Liver (tissue), 9 donors: ENCODE results near the gene CTNNAL1. TPM values are rescaled to one million over a fixed set of nuclear protein-coding genes. Genes with fewer than 3 reads are reported as not detected.

Experiments
- DNase-seq: peaks from one replicate; pipeline ENCODE4 v3.0.0-alpha.2; 2017; ENCODE audit warnings: low spot score
- H3K27ac ChIP-seq, 2 donors: one replicate each; pipeline ENCODE4 v1.7.0; 2013; ENCODE audit warnings: inconsistent platforms in 2 of 2, low read length in 2 of 2, control low read depth in 1 of 2, low read depth in 1 of 2, mild to moderate bottlenecking in 1 of 2
- H3K27me3 ChIP-seq, 4 donors: one replicate each; pipeline versions ENCODE4 v1.6.1 to v1.7.0; 2013; ENCODE audit warnings: low read length in 3 of 4, inconsistent platforms in 1 of 4, mild to moderate bottlenecking in 1 of 4, moderate library complexity in 1 of 4; ENCODE audit not compliant: control insufficient read depth in 4 of 4, insufficient read depth in 4 of 4
- H3K36me3 ChIP-seq, 4 donors: one replicate each; pipeline versions ENCODE4 v1.6.1 to v1.7.0; 2013; ENCODE audit warnings: low read length in 3 of 4, mild to moderate bottlenecking in 3 of 4, low read depth in 1 of 4, moderate library complexity in 1 of 4; ENCODE audit not compliant: control insufficient read depth in 4 of 4, insufficient read depth in 3 of 4
- H3K4me1 ChIP-seq, 4 donors: one replicate each; pipeline versions ENCODE4 v1.6.1 to v1.7.0; 2013; ENCODE audit warnings: low read length in 3 of 4, mild to moderate bottlenecking in 3 of 4, moderate library complexity in 1 of 4; ENCODE audit not compliant: control insufficient read depth in 4 of 4, insufficient read depth in 4 of 4
- H3K4me3 ChIP-seq, 3 donors: one replicate each; pipeline versions ENCODE4 v1.6.1 to v1.7.0; 2013; ENCODE audit warnings: low read length in 3 of 3, control low read depth in 1 of 3, low read depth in 1 of 3, mild to moderate bottlenecking in 1 of 3
- H3K9ac ChIP-seq, 2 donors: one replicate each; pipeline ENCODE4 v1.7.0; 2013; ENCODE audit warnings: low read length in 2 of 2, mild to moderate bottlenecking in 2 of 2, moderate library complexity in 2 of 2, control low read depth in 1 of 2, low read depth in 1 of 2
- H3K9me3 ChIP-seq, 4 donors: one replicate each; pipeline versions ENCODE4 v1.6.1 to v1.7.0; 2013; ENCODE audit warnings: low read length in 3 of 4; ENCODE audit not compliant: control insufficient read depth in 4 of 4
- ATF3 ChIP-seq: IDR thresholded peaks from 2 replicates; pipeline ENCODE4 v1.6.1; 2016; ENCODE audit warnings: antibody characterized with exemption
- CTCF ChIP-seq: fragments of 150-350 bp; IDR thresholded peaks from 2 replicates; pipeline ENCODE4 v1.5.1; 2017; ENCODE audit warnings: improper control_type of control experiment, low read depth, low read length; ENCODE audit not compliant: missing input control
- EGR1 ChIP-seq, 2 donors: IDR thresholded peaks; 2 replicates each; pipeline ENCODE4 v1.6.1; 2016 to 2018; ENCODE audit warnings: antibody characterized with exemption in 2 of 2, low read depth in 2 of 2
- FOXA1 ChIP-seq: IDR thresholded peaks from 2 replicates; pipeline ENCODE4 v1.6.1; 2016; ENCODE audit warnings: antibody characterized with exemption
- FOXA2 ChIP-seq: IDR thresholded peaks from 2 replicates; pipeline ENCODE4 v1.6.1; 2016; ENCODE audit warnings: antibody characterized with exemption
- GABPA ChIP-seq, 2 donors: IDR thresholded peaks in 1 of 2; conservative IDR thresholded peaks in 1 of 2; 2 replicates each; pipeline ENCODE4 v1.6.1; 2016; ENCODE audit warnings: antibody characterized with exemption in 2 of 2, mild to moderate bottlenecking in 1 of 2, moderate library complexity in 1 of 2
- HNF4A ChIP-seq, 2 donors: conservative IDR thresholded peaks; 2 replicates each; pipeline ENCODE4 v1.6.1; 2016; ENCODE audit warnings: antibody characterized with exemption in 2 of 2, mild to moderate bottlenecking in 2 of 2
- HNF4G ChIP-seq: IDR thresholded peaks from 2 replicates; pipeline ENCODE4 v1.6.1; 2016; ENCODE audit warnings: antibody characterized with exemption
- JUND ChIP-seq, 2 donors: IDR thresholded peaks; 2 replicates each; pipeline ENCODE4 v1.6.1; 2016; ENCODE audit warnings: antibody characterized with exemption in 2 of 2
- MAX ChIP-seq: IDR thresholded peaks from 2 replicates; pipeline ENCODE4 v1.6.1; 2016; ENCODE audit warnings: antibody characterized with exemption
- NR2F2 ChIP-seq: IDR thresholded peaks from 2 replicates; pipeline ENCODE4 v1.6.1; 2016; ENCODE audit warnings: antibody characterized with exemption
- RAD21 ChIP-seq, 2 donors: IDR thresholded peaks; 2 replicates each; pipeline ENCODE4 v1.6.1; 2016; ENCODE audit warnings: antibody characterized with exemption in 2 of 2, mild to moderate bottlenecking in 2 of 2
- REST ChIP-seq: IDR thresholded peaks from 2 replicates; pipeline ENCODE4 v1.6.1; 2016; ENCODE audit warnings: antibody characterized with exemption, mild to moderate bottlenecking
- RXRA ChIP-seq, 2 donors: IDR thresholded peaks; 2 replicates each; pipeline ENCODE4 v1.6.1; 2017 to 2018; ENCODE audit warnings: antibody characterized with exemption in 2 of 2, mild to moderate bottlenecking in 1 of 2
- SP1 ChIP-seq: IDR thresholded peaks from 2 replicates; pipeline ENCODE4 v1.6.1; 2018; ENCODE audit warnings: antibody characterized with exemption, mild to moderate bottlenecking
- TAF1 ChIP-seq: conservative IDR thresholded peaks from 2 replicates; pipeline ENCODE4 v1.6.1; 2016; ENCODE audit warnings: antibody characterized with exemption, mild to moderate bottlenecking
- YY1 ChIP-seq: IDR thresholded peaks from 2 replicates; pipeline ENCODE4 v1.6.1; 2016; ENCODE audit warnings: antibody characterized with exemption, mild to moderate bottlenecking
- ZBTB33 ChIP-seq: IDR thresholded peaks from 2 replicates; pipeline ENCODE4 v1.6.1; 2016; ENCODE audit warnings: antibody characterized with exemption
- WGBS: extraction: QIAGEN DNeasy Blood & Tissue Kit; methylation state at CpG from one replicate; pipeline ENCODE4 v1.1.7; 2013; 5-methylcytosine and 5-hydroxymethylcytosine counted together
- polyA plus RNA-seq, 2 donors: library from polyadenylated mRNA; stranded (reverse) in 1 of 2; unstranded in 1 of 2; fragments of 200-250 nt in 1 of 2; fragments of >200 nt in 1 of 2; fragmentation: Nextera tagmentation in 1 of 2; extraction: Ambion mirVana in 1 of 2; gene quantifications; one replicate each; pipeline versions ENCODE4 v1.2.1 to v1.2.3, GENCODE V29; 2013 to 2015
- total RNA-seq, 2 donors: library from RNA; depleted of rRNA; stranded (reverse); fragments of >200 nt; gene quantifications; one replicate each; pipeline ENCODE4 v1.2.3, GENCODE V29; 2014
- donor health status: healthy.
- donor health status: healthy.
- donor health status: healthy.
- donor health status: healthy.
- donor health status: healthy.

CTNNAL1 gene
- total and polyA plus RNA-seq, 4 donors, result 10.5 to 31.5 (median 18.6) TPM

- Histone ChIP-seq H3K9me3 (no peaks in the 10 kb centered on the region), H3K4me1 (no peaks in the 10 kb centered on the region), H3K4me3 (no peak overlapping the region), H3K9ac (no peak overlapping the region), H3K27ac (no peak overlapping the region), H3K36me3 (peaks cover 0 to 6% (median 4%) of the 10 kb centered on the region in 4 donors), H3K27me3 (no peaks in the 10 kb centered on the region)
- DNase-seq, result no peak
- WGBS, result 100% methylated on average over 2 of the region's 2 CpGs
- no peak for TF ChIP-seq TAF1
- no peak for TF ChIP-seq GABPA (IDR thresholded peaks at IDR 0.05 in 1 of 2, conservative IDR thresholded peaks at IDR 0.05 in 1 of 2)
- TF ChIP-seq SP1, result no peak
- TF ChIP-seq YY1, result no peak
- TF ChIP-seq JUND (IDR thresholded peaks at IDR 0.05), result no peak
- no peak for TF ChIP-seq ATF3
- TF ChIP-seq NR2F2, result no peak
- TF ChIP-seq REST, result no peak
- no peak for TF ChIP-seq HNF4A (conservative IDR thresholded peaks at IDR 0.05)
- TF ChIP-seq ZBTB33, result no peak
- no peak for TF ChIP-seq CTCF
- TF ChIP-seq HNF4G, result no peak
- TF ChIP-seq EGR1 (IDR thresholded peaks at IDR 0.05; ENCODE audit: low read depth in 2 of 2), result no peak
- TF ChIP-seq RXRA (IDR thresholded peaks at IDR 0.05), result no peak
- TF ChIP-seq FOXA2, result no peak
- TF ChIP-seq MAX, result no peak
- TF ChIP-seq FOXA1, result no peak
Measured at GRCh38 chr9:108980893-108981292, 32.4 kb downstream of the CTNNAL1 start.

- Histone ChIP-seq H3K36me3 (peaks cover 0 to 6% (median 4%) of the 10 kb centered on the region in 4 donors), H3K27ac (no peak overlapping the region)
Measured at GRCh38 chr9:108978205-108978604, 35.1 kb downstream of the CTNNAL1 start.

More at GRCh38 chr9:108978205-108978604, 35.1 kb downstream of the CTNNAL1 start:
- Histone ChIP-seq H3K9ac (no peak overlapping the region), H3K27me3 (no peaks in the 10 kb centered on the region), H3K9me3 (no peaks in the 10 kb centered on the region), H3K4me3 (no peak overlapping the region), H3K4me1 (no peaks in the 10 kb centered on the region)
- DNase-seq, result no peak
- WGBS, result 66% methylated on average over 1 of the region's 1 CpG
- TF ChIP-seq FOXA1, result no peak
- no peak for TF ChIP-seq JUND (IDR thresholded peaks at IDR 0.05)
- no peak for TF ChIP-seq HNF4G
- no peak for TF ChIP-seq SP1
- no peak for TF ChIP-seq EGR1 (IDR thresholded peaks at IDR 0.05; ENCODE audit: low read depth in 2 of 2)
- TF ChIP-seq RXRA (IDR thresholded peaks at IDR 0.05), result no peak
- TF ChIP-seq MAX, result no peak
- no peak for TF ChIP-seq ZBTB33
- no peak for TF ChIP-seq RAD21 (IDR thresholded peaks at IDR 0.05)
- no peak for TF ChIP-seq CTCF
